ENCODE data around the gene SS18L1. TPM values are rescaled to one million over a fixed set of nuclear protein-coding genes. Genes with fewer than 3 reads are reported as not detected.

Gene SS18L1
- total RNA-seq, 1 experiment from 2014 or later = 5.8 TPM

GRCh38 chr20:62118113-62119043, 25.2 kb upstream of the SS18L1 start:
- Histone ChIP-seq H3K9me3 (no peaks in the 10 kb centered on the region; the same call in 1 of the 2 replicates), H3K27me3 (no peaks in the 10 kb centered on the region; the same call in 1 of the 2 replicates), H3K36me3 (no peaks in the 10 kb centered on the region), H3K4me3 (no peak overlapping the region)
- DNase-seq = no peak

DNA sequence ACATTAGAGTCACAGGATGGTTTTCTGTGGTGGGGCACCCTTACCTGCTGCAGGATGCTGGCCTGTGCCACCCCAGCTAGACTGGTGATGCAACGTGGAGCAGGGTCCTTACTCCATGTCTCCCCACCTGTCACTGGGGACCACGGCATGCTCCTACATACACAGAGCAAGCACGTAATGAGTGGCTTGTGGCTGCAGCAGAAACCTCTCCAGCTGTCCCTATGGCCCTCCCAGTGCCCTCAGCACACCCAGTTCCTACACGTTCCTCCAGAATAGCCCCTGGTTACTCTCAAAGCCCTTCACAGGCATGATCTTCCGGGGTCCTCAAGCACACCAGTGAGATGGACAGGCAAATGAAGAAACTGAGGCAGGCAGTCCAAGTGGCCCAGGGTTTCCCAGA, 24.5 kb upstream of the SS18L1 start:
- DNase-seq = no peak
- Histone ChIP-seq H3K36me3 (peaks cover 3% of the 10 kb centered on the region), H3K4me3 (no peak overlapping the region), H3K9me3 (no peaks in the 10 kb centered on the region), H3K27me3 (no peaks in the 10 kb centered on the region; the same call in 1 of the 2 replicates)

- Histone ChIP-seq H3K36me3 (peaks cover 9% of the 10 kb centered on the region), H3K27me3 (no peaks in the 10 kb centered on the region; the same call in 1 of the 2 replicates), H3K9me3 (no peaks in the 10 kb centered on the region), H3K4me3 (no peak overlapping the region)
- no peak for DNase-seq
Measured at GRCh38 chr20:62119591-62120364, 23.8 kb upstream of the SS18L1 start.

GRCh38 chr20:62120365-62120762, 23.2 kb upstream of the SS18L1 start:
- Histone ChIP-seq H3K4me3 (no peak overlapping the region), H3K9me3 (no peaks in the 10 kb centered on the region), H3K27me3 (no peaks in the 10 kb centered on the region; the same call in 1 of the 2 replicates), H3K36me3 (peaks cover 15% of the 10 kb centered on the region)
- DNase-seq = no peak

DNA sequence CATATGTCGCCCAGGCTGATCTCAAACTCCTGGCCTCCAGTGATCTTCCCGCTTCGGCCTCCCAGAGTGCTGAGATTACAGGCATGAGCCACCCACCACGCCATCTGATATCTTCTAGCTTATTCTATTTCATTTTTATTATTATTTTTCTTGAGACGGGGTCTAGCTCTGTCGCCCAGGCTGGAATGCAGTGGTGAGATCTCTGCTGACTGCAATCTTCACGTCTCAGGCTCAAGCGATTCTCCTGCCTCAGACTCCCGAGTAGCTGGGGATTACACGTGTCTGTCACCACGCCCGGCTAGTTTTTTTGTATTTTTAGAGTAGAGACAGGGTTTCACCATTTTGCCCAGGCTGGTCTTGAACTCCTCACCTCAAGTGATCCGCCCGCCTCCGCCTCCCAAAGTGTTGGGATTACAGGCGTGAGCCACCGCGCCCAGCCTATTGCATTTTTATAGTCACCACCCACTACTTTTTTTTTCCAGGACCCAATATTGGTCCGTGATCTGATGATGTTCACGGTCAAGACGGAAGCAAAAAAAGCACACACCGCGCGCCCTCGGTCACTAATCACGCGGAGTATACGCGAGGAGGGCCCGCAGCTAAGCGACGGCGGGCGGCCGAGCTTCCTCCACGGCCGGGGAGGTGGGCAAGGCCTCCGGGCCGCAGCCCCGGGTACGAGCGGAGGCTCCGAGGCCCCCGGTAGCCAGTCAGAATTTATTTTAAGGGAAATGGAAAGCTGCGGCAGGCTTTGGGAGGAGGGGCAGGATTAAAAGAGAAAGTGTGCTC, 22.4 kb upstream of the SS18L1 start:
- Histone ChIP-seq H3K27me3 (no peaks in the 10 kb centered on the region; the same call in 1 of the 2 replicates), H3K9me3 (no peaks in the 10 kb centered on the region), H3K4me3 (peak overlapping the region; percentile 65), H3K36me3 (peaks cover 23% of the 10 kb centered on the region)
- no peak for DNase-seq

- peak within 1 kb of the TSS; percentile 65 for H3K4me3 ChIP-seq
- DNase-seq = peak; percentile 97
- peaks cover 32% of the 10 kb centered on the region for H3K36me3 ChIP-seq
- no peaks in the 10 kb centered on the region for H3K9me3 ChIP-seq
- H3K27me3 ChIP-seq = no peaks in the 10 kb centered on the region; the same call in 1 of the 2 replicates
Measured at GRCh38 chr20:62121776-62122653, 21.6 kb upstream of the SS18L1 start, which contains the start of gene LSM14B. Gene LSM14B (plus strand): TSS chr20:62122475. CDS start chr20:62122667, 192 bp downstream.

DNA sequence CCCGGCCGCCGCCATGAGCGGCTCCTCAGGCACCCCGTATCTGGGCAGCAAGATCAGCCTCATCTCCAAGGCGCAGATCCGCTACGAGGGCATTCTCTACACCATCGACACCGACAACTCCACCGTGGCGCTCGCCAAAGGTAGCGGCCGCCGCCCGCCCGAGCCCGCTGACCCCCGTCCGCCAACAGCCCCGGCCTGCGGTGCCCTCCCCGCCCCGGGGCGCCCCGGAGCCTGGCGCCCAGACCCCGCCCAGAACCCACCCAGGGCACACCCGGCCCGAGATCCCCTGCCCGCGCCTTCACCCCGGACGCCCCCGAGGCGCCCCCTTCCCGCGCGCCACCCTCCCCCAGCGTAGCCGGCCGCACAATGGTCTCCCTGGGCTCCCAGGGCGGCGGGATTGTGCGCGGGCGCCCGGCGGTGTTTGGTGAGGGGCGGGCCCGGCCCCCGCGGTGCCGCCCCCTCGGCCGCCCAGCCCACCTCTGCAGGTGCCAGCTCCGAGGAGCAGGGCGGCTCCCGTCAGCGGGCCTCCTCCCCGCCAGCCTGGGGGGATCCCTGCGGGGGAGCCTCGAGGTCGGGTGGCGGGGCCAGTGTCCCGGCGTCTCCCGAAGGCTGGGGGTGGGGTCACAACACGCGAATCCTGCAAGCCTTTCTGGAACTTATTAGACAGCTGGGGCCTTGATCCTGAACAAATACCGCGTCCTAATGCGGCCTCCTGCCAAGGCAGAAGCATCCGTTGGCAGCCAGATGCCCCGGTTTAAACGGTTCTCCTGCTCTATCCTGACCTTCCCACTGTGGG, 20.7 kb upstream of the SS18L1 start:
- Histone ChIP-seq H3K9me3 (no peaks in the 10 kb centered on the region), H3K27me3 (no peaks in the 10 kb centered on the region; the same call in 1 of the 2 replicates), H3K36me3 (peaks cover 40% of the 10 kb centered on the region), H3K4me3 (peak overlapping the region; percentile 53)
- DNase-seq = peak; percentile 50

- no peak for DNase-seq
- Histone ChIP-seq H3K36me3 (peaks cover 47% of the 10 kb centered on the region), H3K9me3 (no peaks in the 10 kb centered on the region), H3K4me3 (peak overlapping the region; percentile 53), H3K27me3 (no peaks in the 10 kb centered on the region)
Measured at GRCh38 chr20:62123450-62124118, 20.0 kb upstream of the SS18L1 start.

GRCh38 chr20:62126141-62126540, 17.4 kb upstream of the SS18L1 start:
- no peaks in the 10 kb centered on the region for H3K27me3 ChIP-seq
- DNase-seq = no peak
- no peak overlapping the region for H3K4me3 ChIP-seq
- no peaks in the 10 kb centered on the region for H3K9me3 ChIP-seq
- peaks cover 73% of the 10 kb centered on the region for H3K36me3 ChIP-seq

DNA sequence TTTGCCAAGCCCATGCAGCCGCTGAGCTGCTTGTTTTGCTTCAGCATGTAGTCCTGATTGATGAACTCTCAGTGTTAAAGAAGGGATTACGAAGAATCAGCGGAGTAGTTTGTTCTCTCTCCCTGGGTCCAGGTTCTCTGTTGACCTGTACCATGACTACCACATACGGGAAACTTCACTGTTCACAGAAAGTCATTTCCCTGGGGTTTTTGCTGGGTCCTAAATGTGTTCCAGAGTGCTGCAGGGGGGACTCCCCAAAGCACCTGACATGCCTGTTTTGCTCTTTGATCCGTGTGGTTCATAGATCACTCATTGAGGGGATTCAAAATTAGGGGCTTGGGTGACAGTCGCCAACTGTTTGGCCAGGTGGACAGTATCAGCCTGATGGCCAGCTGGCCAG, 15.8 kb upstream of the SS18L1 start:
- peaks cover 88% of the 10 kb centered on the region for H3K36me3 ChIP-seq
- no peak overlapping the region for H3K4me3 ChIP-seq
- H3K27me3 ChIP-seq = no peaks in the 10 kb centered on the region
- H3K9me3 ChIP-seq = no peaks in the 10 kb centered on the region
- DNase-seq = no peak

- peaks cover 93% of the 10 kb centered on the region for H3K36me3 ChIP-seq
Measured at GRCh38 chr20:62128502-62128901, 15.1 kb upstream of the SS18L1 start.

GRCh38 chr20:62129731-62130531, 13.6 kb upstream of the SS18L1 start:
- no peak for DNase-seq

More at GRCh38 chr20:62128502-62128901, 15.1 kb upstream of the SS18L1 start:
- no peak overlapping the region for H3K4me3 ChIP-seq
- no peak for DNase-seq
- H3K27me3 ChIP-seq = no peaks in the 10 kb centered on the region
- H3K9me3 ChIP-seq = no peaks in the 10 kb centered on the region

GRCh38 chr20:62131560-62132320, 11.8 kb upstream of the SS18L1 start:
- DNase-seq = no peak
- no peaks in the 10 kb centered on the region for H3K9me3 ChIP-seq
- H3K27me3 ChIP-seq = no peaks in the 10 kb centered on the region
- no peak overlapping the region for H3K4me3 ChIP-seq
- H3K36me3 ChIP-seq = peaks cover 91% of the 10 kb centered on the region

More at GRCh38 chr20:62129731-62130531, 13.6 kb upstream of the SS18L1 start:
- H3K9me3 ChIP-seq = no peaks in the 10 kb centered on the region
- peaks cover 91% of the 10 kb centered on the region for H3K36me3 ChIP-seq
- H3K27me3 ChIP-seq = no peaks in the 10 kb centered on the region
- H3K4me3 ChIP-seq = no peak overlapping the region

All from MG63 (cell line).